GM20000 (cell line): ENCODE results near the gene SFSWAP.

Experiments used
- DNase-seq: peaks from one replicate; pipeline ENCODE4 v3.0.0; 2012; ENCODE audit warnings: low spot score
- TF ChIP-seq, protein P1 (sequence below): IDR thresholded peaks from 2 replicates; pipeline ENCODE4 v1.5.1; 2012; ENCODE audit warnings: mild to moderate bottlenecking, control low read depth; ENCODE audit errors: extremely low read depth, missing control alignments

SFSWAP gene

DNA sequence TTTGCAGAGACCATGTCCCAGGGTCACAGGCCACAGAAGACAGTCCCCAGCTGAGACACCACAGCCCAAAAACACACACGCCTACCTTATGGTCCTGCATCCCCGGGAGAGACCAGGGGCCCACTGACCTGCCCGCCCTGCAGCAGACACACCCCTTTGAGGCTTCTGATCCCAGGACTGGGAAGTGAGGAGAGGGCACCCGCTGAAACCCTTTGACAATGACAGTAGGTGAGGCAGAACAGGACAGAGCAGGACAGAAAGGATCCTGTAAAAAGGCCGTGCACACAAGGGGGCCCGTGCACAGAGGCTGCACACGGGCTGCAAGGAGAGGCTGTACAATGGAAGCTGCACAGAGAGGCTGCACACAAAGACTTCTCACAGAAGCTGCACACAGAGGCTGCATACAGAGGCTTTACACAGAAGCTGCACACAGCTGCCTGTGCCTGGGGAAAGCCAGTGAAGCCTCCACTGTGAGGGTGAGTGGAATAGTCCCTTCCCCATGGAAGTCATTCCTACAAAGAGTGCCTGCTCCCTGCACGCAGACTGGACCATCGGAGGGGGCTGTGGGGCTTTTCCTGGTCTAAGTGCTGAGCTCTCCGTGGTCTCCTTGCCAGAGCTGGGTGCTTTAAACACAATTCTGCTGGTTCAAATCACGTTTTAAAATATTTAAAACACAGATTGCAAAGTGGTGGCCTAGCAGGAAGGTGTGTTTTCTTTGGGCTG, 16.6 kb upstream of the SFSWAP start:
- TF ChIP-seq, protein P1, sequence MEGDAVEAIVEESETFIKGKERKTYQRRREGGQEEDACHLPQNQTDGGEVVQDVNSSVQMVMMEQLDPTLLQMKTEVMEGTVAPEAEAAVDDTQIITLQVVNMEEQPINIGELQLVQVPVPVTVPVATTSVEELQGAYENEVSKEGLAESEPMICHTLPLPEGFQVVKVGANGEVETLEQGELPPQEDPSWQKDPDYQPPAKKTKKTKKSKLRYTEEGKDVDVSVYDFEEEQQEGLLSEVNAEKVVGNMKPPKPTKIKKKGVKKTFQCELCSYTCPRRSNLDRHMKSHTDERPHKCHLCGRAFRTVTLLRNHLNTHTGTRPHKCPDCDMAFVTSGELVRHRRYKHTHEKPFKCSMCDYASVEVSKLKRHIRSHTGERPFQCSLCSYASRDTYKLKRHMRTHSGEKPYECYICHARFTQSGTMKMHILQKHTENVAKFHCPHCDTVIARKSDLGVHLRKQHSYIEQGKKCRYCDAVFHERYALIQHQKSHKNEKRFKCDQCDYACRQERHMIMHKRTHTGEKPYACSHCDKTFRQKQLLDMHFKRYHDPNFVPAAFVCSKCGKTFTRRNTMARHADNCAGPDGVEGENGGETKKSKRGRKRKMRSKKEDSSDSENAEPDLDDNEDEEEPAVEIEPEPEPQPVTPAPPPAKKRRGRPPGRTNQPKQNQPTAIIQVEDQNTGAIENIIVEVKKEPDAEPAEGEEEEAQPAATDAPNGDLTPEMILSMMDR: no peak
- no peak for DNase-seq

GRCh38 chr12:131695968-131696367, 14.9 kb upstream of the SFSWAP start:
- no peak for DNase-seq
- TF ChIP-seq, protein P1: no peak

GRCh38 chr12:131698286-131698685, 12.6 kb upstream of the SFSWAP start:
- TF ChIP-seq, protein P1: no peak
- DNase-seq: no peak

DNA sequence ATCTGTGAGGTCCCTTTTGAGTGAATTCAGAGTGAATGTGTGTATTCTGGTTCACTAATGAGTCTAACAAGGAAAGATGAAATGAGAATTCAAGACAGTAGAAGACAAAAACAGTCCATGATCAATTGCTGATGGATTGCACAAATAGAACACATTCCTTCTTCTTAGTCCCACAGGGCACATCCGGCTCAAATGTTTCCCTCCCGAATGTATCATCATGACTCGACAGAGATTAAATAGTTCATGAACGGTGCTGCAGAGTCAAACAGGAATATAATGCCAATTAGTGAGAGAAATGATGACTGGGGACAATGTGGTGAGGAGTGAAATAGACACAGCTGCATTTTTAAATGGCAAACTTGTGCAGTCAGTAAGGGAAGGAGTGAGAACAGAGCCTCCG, 11.5 kb upstream of the SFSWAP start:
- no peak for DNase-seq
- TF ChIP-seq, protein P1: no peak

GRCh38 chr12:131700271-131700670, 10.6 kb upstream of the SFSWAP start:
- TF ChIP-seq, protein P1: no peak
- DNase-seq: no peak

DNA sequence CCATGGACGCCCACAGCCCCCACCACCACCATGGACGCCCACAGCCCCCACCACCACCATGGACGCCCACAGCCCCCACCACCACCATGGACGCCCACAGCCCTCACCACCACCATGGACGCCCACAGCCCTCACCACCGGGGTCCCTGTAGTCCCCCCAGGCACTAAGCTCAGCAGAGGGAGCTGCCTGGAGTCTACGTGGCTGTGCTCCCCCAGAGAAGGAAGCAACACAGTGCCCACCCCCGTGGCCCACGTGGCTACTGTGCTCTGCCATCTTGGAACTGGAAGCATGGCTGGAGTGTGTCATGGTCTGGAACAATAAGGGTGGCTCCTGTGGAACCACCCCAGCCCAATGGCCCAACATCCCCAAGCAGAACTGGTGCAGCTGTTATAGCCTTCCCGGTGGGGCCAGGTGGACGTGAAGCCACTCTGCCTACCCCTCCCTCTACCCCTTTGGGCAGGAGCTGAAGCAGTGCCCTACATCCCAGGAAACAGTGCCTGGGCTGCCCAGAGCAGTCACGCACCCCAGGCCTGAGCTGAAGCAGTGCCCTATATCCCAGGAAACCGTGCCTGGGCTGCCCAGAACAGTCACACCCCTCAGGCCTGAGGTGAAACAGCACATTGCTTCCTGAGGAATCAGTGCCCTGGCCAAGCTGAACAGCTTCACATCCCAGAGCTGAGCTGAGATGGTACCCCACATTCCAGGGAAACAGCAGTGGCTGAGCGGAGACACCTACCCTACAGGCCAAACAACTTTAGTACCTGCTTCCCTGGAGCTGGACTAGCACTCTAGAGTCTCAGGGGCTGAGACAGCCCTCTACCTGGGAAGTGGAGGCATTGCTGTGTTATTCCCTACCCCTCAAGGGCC, 9.0 kb upstream of the SFSWAP start:
- no peak for DNase-seq
- TF ChIP-seq, protein P1: no peak

GRCh38 chr12:131702573-131702877, 8.4 kb upstream of the SFSWAP start:
- TF ChIP-seq, protein P1: no peak
- DNase-seq: no peak
